HEK293 (cell line): ENCODE data around the gene DCLK1.

Source experiments
- TCF7L2 ChIP-seq: IDR thresholded peaks from 2 replicates; pipeline ENCODE4 v1.6.1; 2011; ENCODE audit warnings: low read depth, mild to moderate bottlenecking, inconsistent platforms, low read length, moderate library complexity, borderline replicate concordance
- YY1 ChIP-seq: fragments of 450-650 bp; formaldehyde crosslinking; IDR thresholded peaks from 2 replicates; pipeline ENCODE4 v1.5.1; 2018; ENCODE audit warnings: missing biosample characterization, missing genetic modification characterization
- ZBTB17 ChIP-seq: fragments of 450-650 bp; formaldehyde crosslinking; IDR thresholded peaks from 2 replicates; pipeline ENCODE4 v1.5.1; 2016; ENCODE audit warnings: missing biosample characterization, missing genetic modification characterization
- ZEB2 ChIP-seq: fragments of 450-650 bp; formaldehyde crosslinking; IDR thresholded peaks from 2 replicates; pipeline ENCODE4 v1.5.1; 2016; ENCODE audit warnings: missing biosample characterization, missing genetic modification characterization
- ZFP69B ChIP-seq: fragments of 450-650 bp; formaldehyde crosslinking; IDR thresholded peaks from 2 replicates; pipeline ENCODE4 v1.5.1; 2016; ENCODE audit warnings: missing biosample characterization, missing genetic modification characterization
- ZNF121 ChIP-seq: fragments of 450-650 bp; formaldehyde crosslinking; IDR thresholded peaks from 2 replicates; pipeline ENCODE4 v1.5.1; 2016; ENCODE audit warnings: missing biosample characterization, missing genetic modification characterization
- ZNF175 ChIP-seq: fragments of 450-650 bp; formaldehyde crosslinking; IDR thresholded peaks from 2 replicates; pipeline ENCODE4 v1.5.1; 2016; ENCODE audit warnings: missing biosample characterization, missing genetic modification characterization
- ZNF292 ChIP-seq: fragments of 450-650 bp; formaldehyde crosslinking; IDR thresholded peaks from 2 replicates; pipeline ENCODE4 v1.5.1; 2016; ENCODE audit warnings: low read depth, missing biosample characterization, missing genetic modification characterization, borderline replicate concordance
- ZNF510 ChIP-seq: fragments of 450-650 bp; formaldehyde crosslinking; IDR thresholded peaks from 2 replicates; pipeline ENCODE4 v1.5.1; 2018; ENCODE audit warnings: mild to moderate bottlenecking, missing genetic modification characterization, missing biosample characterization; ENCODE audit not compliant: insufficient replicate concordance
- ZNF654 ChIP-seq: fragments of 450-650 bp; formaldehyde crosslinking; IDR thresholded peaks from 2 replicates; pipeline ENCODE4 v1.5.1; 2016; ENCODE audit warnings: low read depth, missing biosample characterization, missing genetic modification characterization
- TF ChIP-seq, protein P1 (sequence below): fragments of 450-650 bp; formaldehyde crosslinking; IDR thresholded peaks from 2 replicates; pipeline ENCODE4 v1.5.1; 2016; ENCODE audit warnings: missing biosample characterization, missing genetic modification characterization, borderline replicate concordance
- TF ChIP-seq, protein P2 (sequence below): fragments of 450-650 bp; formaldehyde crosslinking; IDR thresholded peaks from 2 replicates; pipeline ENCODE4 v1.5.1; 2016; ENCODE audit warnings: missing biosample characterization, missing genetic modification characterization
- TF ChIP-seq, protein P3 (sequence below): fragments of 450-650 bp; formaldehyde crosslinking; IDR thresholded peaks from 2 replicates; pipeline ENCODE4 v1.5.1; 2017; ENCODE audit warnings: missing biosample characterization, missing genetic modification characterization

DNA sequence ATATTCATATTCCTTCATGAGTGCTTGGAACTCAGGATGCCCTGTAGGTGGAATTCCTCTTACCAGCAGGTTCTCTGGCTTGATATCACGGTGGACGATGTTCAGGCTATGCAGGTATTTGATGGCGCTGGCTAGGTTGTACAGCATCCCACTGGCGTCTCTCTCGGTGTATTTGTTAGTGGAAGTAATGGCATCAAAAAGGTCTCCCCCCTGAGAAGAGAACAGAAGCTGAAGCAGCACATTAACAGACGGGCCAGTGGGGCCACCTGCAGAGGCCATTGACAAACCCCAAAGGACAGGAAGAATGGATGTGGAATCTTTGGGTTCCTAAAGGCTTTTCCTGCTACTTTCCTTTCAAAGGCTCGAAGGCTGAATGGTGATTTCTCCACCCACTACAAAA, 308.5 kb downstream of the DCLK1 start:
- TF ChIP-seq ZNF121 (tag by site-specific recombination) (no peak), TCF7L2 (no peak), ZBTB17 (tag by site-specific recombination) (no peak), ZNF175 (tag by site-specific recombination) (no peak), ZNF510 (tag by site-specific recombination) (no peak), ZNF654 (tag by site-specific recombination) (no peak), ZFP69B (no peak), ZEB2 (tag by site-specific recombination) (no peak), YY1 (no peak), ZNF292 (tag by site-specific recombination) (no peak)
- TF ChIP-seq, protein P1, sequence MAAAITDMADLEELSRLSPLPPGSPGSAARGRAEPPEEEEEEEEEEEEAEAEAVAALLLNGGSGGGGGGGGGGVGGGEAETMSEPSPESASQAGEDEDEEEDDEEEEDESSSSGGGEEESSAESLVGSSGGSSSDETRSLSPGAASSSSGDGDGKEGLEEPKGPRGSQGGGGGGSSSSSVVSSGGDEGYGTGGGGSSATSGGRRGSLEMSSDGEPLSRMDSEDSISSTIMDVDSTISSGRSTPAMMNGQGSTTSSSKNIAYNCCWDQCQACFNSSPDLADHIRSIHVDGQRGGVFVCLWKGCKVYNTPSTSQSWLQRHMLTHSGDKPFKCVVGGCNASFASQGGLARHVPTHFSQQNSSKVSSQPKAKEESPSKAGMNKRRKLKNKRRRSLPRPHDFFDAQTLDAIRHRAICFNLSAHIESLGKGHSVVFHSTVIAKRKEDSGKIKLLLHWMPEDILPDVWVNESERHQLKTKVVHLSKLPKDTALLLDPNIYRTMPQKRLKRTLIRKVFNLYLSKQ (tag by site-specific recombination): no peak
- TF ChIP-seq, protein P2, sequence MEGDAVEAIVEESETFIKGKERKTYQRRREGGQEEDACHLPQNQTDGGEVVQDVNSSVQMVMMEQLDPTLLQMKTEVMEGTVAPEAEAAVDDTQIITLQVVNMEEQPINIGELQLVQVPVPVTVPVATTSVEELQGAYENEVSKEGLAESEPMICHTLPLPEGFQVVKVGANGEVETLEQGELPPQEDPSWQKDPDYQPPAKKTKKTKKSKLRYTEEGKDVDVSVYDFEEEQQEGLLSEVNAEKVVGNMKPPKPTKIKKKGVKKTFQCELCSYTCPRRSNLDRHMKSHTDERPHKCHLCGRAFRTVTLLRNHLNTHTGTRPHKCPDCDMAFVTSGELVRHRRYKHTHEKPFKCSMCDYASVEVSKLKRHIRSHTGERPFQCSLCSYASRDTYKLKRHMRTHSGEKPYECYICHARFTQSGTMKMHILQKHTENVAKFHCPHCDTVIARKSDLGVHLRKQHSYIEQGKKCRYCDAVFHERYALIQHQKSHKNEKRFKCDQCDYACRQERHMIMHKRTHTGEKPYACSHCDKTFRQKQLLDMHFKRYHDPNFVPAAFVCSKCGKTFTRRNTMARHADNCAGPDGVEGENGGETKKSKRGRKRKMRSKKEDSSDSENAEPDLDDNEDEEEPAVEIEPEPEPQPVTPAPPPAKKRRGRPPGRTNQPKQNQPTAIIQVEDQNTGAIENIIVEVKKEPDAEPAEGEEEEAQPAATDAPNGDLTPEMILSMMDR (tag by site-specific recombination): no peak
- TF ChIP-seq, protein P3, sequence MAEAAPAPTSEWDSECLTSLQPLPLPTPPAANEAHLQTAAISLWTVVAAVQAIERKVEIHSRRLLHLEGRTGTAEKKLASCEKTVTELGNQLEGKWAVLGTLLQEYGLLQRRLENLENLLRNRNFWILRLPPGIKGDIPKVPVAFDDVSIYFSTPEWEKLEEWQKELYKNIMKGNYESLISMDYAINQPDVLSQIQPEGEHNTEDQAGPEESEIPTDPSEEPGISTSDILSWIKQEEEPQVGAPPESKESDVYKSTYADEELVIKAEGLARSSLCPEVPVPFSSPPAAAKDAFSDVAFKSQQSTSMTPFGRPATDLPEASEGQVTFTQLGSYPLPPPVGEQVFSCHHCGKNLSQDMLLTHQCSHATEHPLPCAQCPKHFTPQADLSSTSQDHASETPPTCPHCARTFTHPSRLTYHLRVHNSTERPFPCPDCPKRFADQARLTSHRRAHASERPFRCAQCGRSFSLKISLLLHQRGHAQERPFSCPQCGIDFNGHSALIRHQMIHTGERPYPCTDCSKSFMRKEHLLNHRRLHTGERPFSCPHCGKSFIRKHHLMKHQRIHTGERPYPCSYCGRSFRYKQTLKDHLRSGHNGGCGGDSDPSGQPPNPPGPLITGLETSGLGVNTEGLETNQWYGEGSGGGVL (tag by site-specific recombination): no peak
